Fibroblast of the aortic adventitia (primary cell): ENCODE measurements around the gene CLDN2. TPM values are rescaled to one million over a fixed set of nuclear protein-coding genes. Genes with fewer than 3 reads are reported as not detected.
"Not testable (repeated sequence)": the region's sequence is repeated elsewhere in the genome, so short reads cannot be mapped to it uniquely, and the experiment has no call there.

ENCODE experiments used
- DNase-seq: peaks from one replicate; pipeline ENCODE4 v3.0.0-alpha.2; 2010; ENCODE audit warnings: low read depth
- H3K4me3 ChIP-seq: 2 replicates; pipeline ENCODE4 v1.5.1; 2011; ENCODE audit warnings: low read depth, mild to moderate bottlenecking, control low read depth, low read length, moderate library complexity
- CTCF ChIP-seq: IDR thresholded peaks from 2 replicates; pipeline ENCODE4 v1.5.1; 2011; ENCODE audit warnings: mild to moderate bottlenecking, low read length, control low read depth, inconsistent platforms; ENCODE audit not compliant: insufficient read depth
- total RNA-seq: library from RNA; depleted of rRNA; stranded (reverse); fragments of >200 nt; gene quantifications from 2 replicates; pipeline ENCODE4 v1.2.3, GENCODE V29; 2012; ENCODE audit warnings: low replicate concordance

The CLDN2 gene
- total RNA-seq, 1 donor = not detected

- DNase-seq = peak; percentile 54
- TF ChIP-seq CTCF = peak; percentile 42
- no peak overlapping the region for H3K4me3 ChIP-seq
Measured at GRCh38 chrX:106952988-106953387, 32.8 kb downstream of the CLDN2 start.

GRCh38 chrX:106954041-106954440, 33.8 kb downstream of the CLDN2 start:
- TF ChIP-seq CTCF = no peak
- DNase-seq = no peak
- H3K4me3 ChIP-seq = no peak overlapping the region

- no peak overlapping the region for H3K4me3 ChIP-seq
- no peak for TF ChIP-seq CTCF
- peak; percentile 28 for DNase-seq
Measured at GRCh38 chrX:106955004-106955772, 35.0 kb downstream of the CLDN2 start.

GRCh38 chrX:106957856-106958255, 37.7 kb downstream of the CLDN2 start:
- TF ChIP-seq CTCF = no peak
- no peak for DNase-seq
- no peak overlapping the region for H3K4me3 ChIP-seq

- no peak overlapping the region for H3K4me3 ChIP-seq
- DNase-seq = peak; percentile 43
- TF ChIP-seq CTCF = peak; percentile 38
Measured at GRCh38 chrX:106959901-106960300, 39.7 kb downstream of the CLDN2 start.

- DNase-seq = peak; percentile 34
- H3K4me3 ChIP-seq = no peak overlapping the region
- no peak for TF ChIP-seq CTCF
Measured at GRCh38 chrX:106963111-106963510, 42.9 kb downstream of the CLDN2 start.

- H3K4me3 ChIP-seq = no peak overlapping the region
- no peak for DNase-seq
- TF ChIP-seq CTCF = no peak
Measured at GRCh38 chrX:106964290-106964689, 44.1 kb downstream of the CLDN2 start.

- not testable (repeated sequence) for DNase-seq
Measured at GRCh38 chrX:106966547-106966946, 46.3 kb downstream of the CLDN2 start.

More at GRCh38 chrX:106966547-106966946, 46.3 kb downstream of the CLDN2 start:
- H3K4me3 ChIP-seq = not testable (repeated sequence)
